GM12801 (cell line): Measurements from ENCODE around the gene ELMO2.

Source experiments
- CTCF ChIP-seq: IDR thresholded peaks from one replicate; pipeline ENCODE4 v1.5.1; 2011; ENCODE audit warnings: control low read depth; ENCODE audit not compliant: insufficient read length; ENCODE audit errors: extremely low read depth

Gene ELMO2

DNA sequence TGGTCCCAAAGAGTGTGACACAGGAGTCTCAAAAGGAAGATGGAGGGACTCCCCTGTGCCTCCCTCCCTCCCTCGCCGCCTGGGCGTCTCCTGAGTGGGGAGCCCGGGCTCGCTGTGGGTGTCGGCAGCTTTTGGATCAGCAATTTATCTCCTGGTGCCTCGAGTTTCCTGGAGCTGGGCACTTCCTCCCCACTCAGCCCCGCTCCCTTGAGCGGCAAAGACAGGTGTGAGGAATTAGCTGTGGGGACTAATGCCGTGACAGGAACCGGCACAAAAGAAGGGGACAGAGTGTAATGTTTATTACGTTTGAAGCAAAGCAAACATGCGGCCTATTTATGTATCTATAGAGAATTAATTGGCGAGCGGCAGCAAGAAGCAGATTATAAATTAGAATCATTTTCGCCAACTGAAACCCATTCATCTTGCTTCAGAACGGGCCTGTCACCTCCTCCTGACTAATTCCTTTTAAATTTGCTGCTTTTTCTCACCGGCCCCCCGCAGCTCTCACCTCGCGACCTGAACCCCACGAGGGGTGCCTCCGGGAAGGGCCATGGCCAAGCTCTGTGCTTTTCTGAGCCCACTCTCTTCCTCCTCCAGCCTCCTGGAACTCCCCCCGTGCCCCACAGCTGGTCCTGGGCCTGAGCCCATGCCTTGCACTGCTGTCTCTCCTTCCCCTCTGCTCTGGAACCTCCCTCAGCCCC lies 89.3 kb downstream of the ELMO2 start:
- no peak for TF ChIP-seq CTCF
